HepG2 (cell line): ENCODE results near the gene SLC9A5. TPM values are rescaled to one million over a fixed set of nuclear protein-coding genes. Genes with fewer than 3 reads are reported as not detected.
A peak's percentile ranks its signal among the peaks of the same experiment; 100 is the strongest.

Experiments used
- CHD4 ChIP-seq: fragments of 200-600 bp; sonication (generic); IDR thresholded peaks from 2 replicates; pipeline ENCODE4 v1.7.0; 2017; ENCODE audit warnings: mild to moderate bottlenecking, low read length, borderline replicate concordance
- ERF ChIP-seq: IDR thresholded peaks from 2 replicates; pipeline ENCODE4 v1.6.1; 2018; ENCODE audit warnings: missing biosample characterization, missing genetic modification reagents
- ESRRA ChIP-seq: sonication (generic); formaldehyde crosslinking; IDR thresholded peaks from 2 replicates; pipeline ENCODE4 v1.5.1; 2020; ENCODE audit warnings: mild to moderate bottlenecking, low read depth, missing genetic modification reagents
- ISX ChIP-seq: sonication (generic); formaldehyde crosslinking; conservative IDR thresholded peaks from 2 replicates; pipeline ENCODE4 v1.5.0; 2020; ENCODE audit warnings: missing genetic modification reagents
- MAFK ChIP-seq, 2 experiments: IDR thresholded peaks in 1 of 2; conservative IDR thresholded peaks in 1 of 2; 2 replicates each; pipeline ENCODE4 v1.6.1; 2011; ENCODE audit warnings: improper control_type of control experiment in 2 of 2, low read length in 2 of 2
- MATR3 ChIP-seq: sonication (generic); formaldehyde crosslinking; IDR thresholded peaks from 2 replicates; pipeline ENCODE4 v1.4.0; 2020; ENCODE audit warnings: missing genetic modification reagents
- MIER2 ChIP-seq: IDR thresholded peaks from 2 replicates; pipeline ENCODE4 v1.6.1; 2016; ENCODE audit warnings: missing biosample characterization, missing genetic modification reagents
- MXI1 ChIP-seq: IDR thresholded peaks from 3 replicates; pipeline ENCODE4 v1.6.1; 2012; ENCODE audit warnings: low read depth, low read length, inconsistent platforms, borderline replicate concordance
- NCOA2 ChIP-seq: sonication (generic); formaldehyde crosslinking; IDR thresholded peaks from 2 replicates; pipeline ENCODE4 v1.8.0; 2022; ENCODE audit warnings: inconsistent platforms
- PBX3 ChIP-seq: sonication (generic); formaldehyde crosslinking; IDR thresholded peaks from 2 replicates; pipeline ENCODE4 v1.8.1; 2023; ENCODE audit warnings: missing genetic modification reagents, inconsistent platforms, borderline replicate concordance
- RAD21 ChIP-seq: fragments of 450-650 bp; formaldehyde crosslinking; IDR thresholded peaks from 2 replicates; pipeline ENCODE4 v1.5.0; 2020; ENCODE audit warnings: mild to moderate bottlenecking
- SP4 ChIP-seq: sonication (generic); formaldehyde crosslinking; IDR thresholded peaks from 2 replicates; pipeline ENCODE4 v1.8.1; 2023; ENCODE audit warnings: mild to moderate bottlenecking, missing genetic modification reagents
- ZBTB26 ChIP-seq: IDR thresholded peaks from 2 replicates; pipeline ENCODE4 v1.6.1; 2016; ENCODE audit warnings: missing compliant biosample characterization, missing genetic modification reagents, borderline replicate concordance
- ZFAT ChIP-seq: sonication (generic); formaldehyde crosslinking; conservative IDR thresholded peaks from 2 replicates; pipeline ENCODE4 v1.8.1; 2023; ENCODE audit warnings: missing genetic modification reagents, inconsistent platforms
- ZFP82 ChIP-seq: sonication (generic); formaldehyde crosslinking; IDR thresholded peaks from 2 replicates; pipeline ENCODE4 v1.5.1; 2020; ENCODE audit warnings: mild to moderate bottlenecking, missing genetic modification reagents, borderline replicate concordance
- ZKSCAN1 ChIP-seq: fragments of 150-350 bp; IDR thresholded peaks from 2 replicates; pipeline ENCODE4 v1.6.1; 2014; ENCODE audit warnings: low read length
- ZMAT3 ChIP-seq: sonication (generic); formaldehyde crosslinking; conservative IDR thresholded peaks from 2 replicates; pipeline ENCODE4 v1.7.0; 2021; ENCODE audit warnings: missing genetic modification reagents
- ZNF12 ChIP-seq: sonication (generic); formaldehyde crosslinking; IDR thresholded peaks from 2 replicates; pipeline ENCODE4 v1.5.0; 2020; ENCODE audit warnings: missing genetic modification reagents
- ZNF121 ChIP-seq: sonication (generic); formaldehyde crosslinking; IDR thresholded peaks from 2 replicates; pipeline ENCODE4 v1.5.0; 2020; ENCODE audit warnings: mild to moderate bottlenecking, missing genetic modification reagents
- ZNF138 ChIP-seq: sonication (generic); formaldehyde crosslinking; IDR thresholded peaks from 2 replicates; pipeline ENCODE4 v1.5.0; 2020; ENCODE audit warnings: mild to moderate bottlenecking, low read depth, missing genetic modification reagents
- ZNF382 ChIP-seq: sonication (generic); formaldehyde crosslinking; IDR thresholded peaks from 2 replicates; pipeline ENCODE4 v1.5.0; 2020; ENCODE audit warnings: missing genetic modification reagents, mild to moderate bottlenecking, borderline replicate concordance
- ZNF674 ChIP-seq: sonication (generic); formaldehyde crosslinking; IDR thresholded peaks from 2 replicates; pipeline ENCODE4 v1.5.0; 2020; ENCODE audit warnings: low read depth, mild to moderate bottlenecking, missing genetic modification reagents
- ZNF737 ChIP-seq: sonication (generic); formaldehyde crosslinking; IDR thresholded peaks from 2 replicates; pipeline ENCODE4 v1.5.0; 2020; ENCODE audit warnings: missing genetic modification reagents, mild to moderate bottlenecking, borderline replicate concordance
- ZNF747 ChIP-seq: sonication (generic); formaldehyde crosslinking; IDR thresholded peaks from 2 replicates; pipeline ENCODE4 v1.8.1; 2023; ENCODE audit warnings: missing genetic modification reagents, mild to moderate bottlenecking, borderline replicate concordance
- ZNF781 ChIP-seq: sonication (generic); formaldehyde crosslinking; IDR thresholded peaks from 2 replicates; pipeline ENCODE4 v1.5.1; 2020; ENCODE audit warnings: borderline replicate concordance, mild to moderate bottlenecking, missing genetic modification reagents; ENCODE audit errors: not compliant biosample characterization
- ZNF792 ChIP-seq: IDR thresholded peaks from 2 replicates; pipeline ENCODE4 v1.6.1; 2016
- ZSCAN22 ChIP-seq: sonication (generic); formaldehyde crosslinking; IDR thresholded peaks from 2 replicates; pipeline ENCODE4 v1.4.0; 2020; ENCODE audit warnings: mild to moderate bottlenecking, missing genetic modification reagents
- ZUFSP ChIP-seq: sonication (generic); formaldehyde crosslinking; IDR thresholded peaks from 2 replicates; pipeline ENCODE4 v1.9.0; 2021; ENCODE audit warnings: missing genetic modification reagents, mild to moderate bottlenecking, borderline replicate concordance
- polyA plus RNA-seq, 8 experiments: library from polyadenylated mRNA; depleted of rRNA in 3 of 8; stranded (reverse) in 7 of 8; unstranded in 1 of 8; fragments of >200 nt; fragmentation: Illumina TruSeq in 4 of 8; extraction: Trizol in 4 of 8; gene quantifications; 2 replicates each; pipeline versions ENCODE4 v1.2.1 to v1.2.3, GENCODE V29; 2011 to 2016; ENCODE audit warnings: low read depth in 4 of 8, missing spikeins in 1 of 8, mixed read lengths in 1 of 8; ENCODE audit not compliant: insufficient read depth in 1 of 8
- total RNA-seq, 5 experiments: library from RNA; depleted of rRNA; stranded (reverse); fragments of >200 nt; fragmentation: Illumina TruSeq; extraction: Trizol; gene quantifications; 2 replicates each; pipeline ENCODE4 v1.2.3, GENCODE V29; 2016; ENCODE audit warnings: low read depth in 1 of 5

The SLC9A5 gene
- total and polyA plus RNA-seq, 2 of the 13 experiments (the other 11 are each of a cell fraction or from before 2014, with no cell fraction given) = 0.58 to 1.4 TPM

DNA sequence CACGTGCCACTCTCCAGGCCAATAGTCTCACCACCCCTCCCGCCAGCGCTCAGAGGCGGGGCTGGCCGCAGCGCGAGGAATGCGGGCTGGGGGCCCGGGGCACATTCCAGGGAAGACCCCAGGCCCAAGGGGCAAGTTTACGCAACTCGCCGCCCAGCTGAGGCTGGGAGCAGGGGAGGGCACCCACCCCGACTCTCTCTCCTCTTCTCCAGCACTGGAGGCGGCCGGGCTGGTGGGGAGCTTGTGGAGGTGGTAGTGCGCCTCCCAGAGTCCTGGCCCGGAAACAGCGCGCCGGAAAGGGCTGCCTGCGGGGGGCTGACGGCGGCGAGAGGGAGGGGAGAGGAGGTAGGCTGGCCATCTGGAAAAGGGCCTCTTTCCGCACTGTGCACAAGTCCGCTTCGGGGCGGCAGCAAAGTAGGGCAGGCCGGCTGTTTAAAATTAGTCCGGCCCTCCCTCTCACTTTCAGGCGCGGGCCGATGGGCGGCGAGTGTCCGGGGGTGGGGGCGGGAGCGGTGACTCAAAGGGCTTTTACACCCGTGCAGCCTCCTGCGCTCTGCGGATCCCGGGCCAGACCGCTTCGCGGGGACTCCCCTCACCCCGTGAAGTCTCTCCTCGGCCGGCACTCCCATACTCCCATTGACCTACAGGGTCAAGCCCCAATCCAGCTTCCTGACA, 2.6 kb upstream of the SLC9A5 start (continued):
- peak; percentile 63; the same call in 2 of the 3 replicates for TF ChIP-seq MXI1
- no peak for TF ChIP-seq ZUFSP (CRISPR knock-in tag)
- peak; percentile 94 for TF ChIP-seq ERF (CRISPR knock-in tag)
- peak; percentile 97; the same call in 1 of the 2 replicates for TF ChIP-seq ZNF747 (CRISPR knock-in tag)
- TF ChIP-seq ZNF781 (CRISPR knock-in tag) = peak; percentile 97
- TF ChIP-seq ESRRA (CRISPR knock-in tag) = peak; percentile 67; the same call in 1 of the 2 replicates
- no peak; the same call in 1 of the 2 replicates for TF ChIP-seq ZBTB26 (CRISPR knock-in tag)
- TF ChIP-seq ZNF737 (CRISPR knock-in tag) = 0 out of 2 replicates have a peak, but pooled peaks have one; percentile 38
- no peak for TF ChIP-seq ZNF382
- TF ChIP-seq ZNF12 (CRISPR knock-in tag) = peak; percentile 20; the same call in 1 of the 2 replicates
- peak; percentile 25; the same call in 1 of the 2 replicates for TF ChIP-seq ZFP82 (CRISPR knock-in tag)
- peak; percentile 88 for TF ChIP-seq NCOA2 (CRISPR knock-in tag)
- TF ChIP-seq ZFAT (CRISPR knock-in tag) = no peak
- TF ChIP-seq MATR3 = no peak
- 0 out of 2 replicates have a peak, but pooled peaks have one; percentile 81 for TF ChIP-seq ZMAT3 (CRISPR knock-in tag)
- no peak for TF ChIP-seq ZSCAN22 (CRISPR knock-in tag)
- TF ChIP-seq ZNF674 (CRISPR knock-in tag) = 0 out of 2 replicates have a peak, but pooled peaks have one; percentile 82
- TF ChIP-seq PBX3 (CRISPR knock-in tag) = no peak
- no peak for TF ChIP-seq ZKSCAN1
- TF ChIP-seq SP4 (CRISPR knock-in tag) = peak; percentile 94
- peak; percentile 57 for TF ChIP-seq ZNF121 (CRISPR knock-in tag)
- no peak for TF ChIP-seq MAFK (conservative IDR thresholded peaks at IDR 0.05 in 1 of 2, IDR thresholded peaks at IDR 0.05 in 1 of 2; ENCODE audit: low read length in 2 of 2)
- TF ChIP-seq RAD21 = peak; percentile 79
- no peak for TF ChIP-seq CHD4
- peak; percentile 75; the same call in 1 of the 2 replicates for TF ChIP-seq ZNF138 (CRISPR knock-in tag)
- peak; percentile 65; the same call in 1 of the 2 replicates for TF ChIP-seq MIER2 (CRISPR knock-in tag)
- 0 out of 2 replicates have a peak, but pooled peaks have one; percentile 65 for TF ChIP-seq ZNF792 (CRISPR knock-in tag)
- TF ChIP-seq ISX = no peak
